Activated naive CD4-positive, alpha-beta T cell treated with anti-CD3 and anti-CD28 coated beads, Interleukin-2, amount 10 ng/mL, durations not matched to agents 7 days and 5 days (primary cell): ENCODE measurements around the gene PTPN21.

ENCODE experiments used
- CTCF ChIA-PET: fragments of 350-600 bp; sonication (Branson Sonifier 250); formaldehyde crosslinking; loops from one replicate; lab custom pipeline; 2021; ENCODE audit warnings: antibody characterized with exemption; lab: Charles Lee
- DNase-seq: peaks from one replicate; pipeline ENCODE4 v3.0.0-alpha.2; 2020
- H3K27ac Mint-ChIP-seq: one replicate; pipeline ENCODE4 v1.8.0; 2021; ENCODE audit warnings: mild to moderate bottlenecking, moderate library complexity, mixed read lengths
- H3K27me3 Mint-ChIP-seq: one replicate; pipeline ENCODE4 v1.8.0; 2021; ENCODE audit warnings: mild to moderate bottlenecking, mixed read lengths
- H3K36me3 Mint-ChIP-seq: one replicate; pipeline ENCODE4 v1.8.0; 2021; ENCODE audit warnings: mixed read lengths
- H3K4me1 Mint-ChIP-seq: one replicate; pipeline ENCODE4 v1.8.0; 2021; ENCODE audit warnings: mixed read lengths
- H3K4me3 Mint-ChIP-seq: one replicate; pipeline ENCODE4 v1.8.0; 2021; ENCODE audit warnings: mild to moderate bottlenecking, moderate library complexity, mixed read lengths
- H3K9me3 Mint-ChIP-seq: one replicate; pipeline ENCODE4 v1.8.0; 2021; ENCODE audit warnings: mixed read lengths

Gene PTPN21

GRCh38 chr14:88504602-88505001, 50.2 kb downstream of the PTPN21 start:
- CTCF ChIA-PET: no interaction called here
- no peak overlapping the region for H3K27ac Mint-ChIP-seq
- no peaks in the 10 kb centered on the region for H3K4me1 Mint-ChIP-seq
- DNase-seq: no peak
- no peaks in the 10 kb centered on the region for H3K36me3 Mint-ChIP-seq
- H3K4me3 Mint-ChIP-seq: no peak overlapping the region
- peaks cover 10% of the 10 kb centered on the region for H3K27me3 Mint-ChIP-seq
- no peaks in the 10 kb centered on the region for H3K9me3 Mint-ChIP-seq

DNA sequence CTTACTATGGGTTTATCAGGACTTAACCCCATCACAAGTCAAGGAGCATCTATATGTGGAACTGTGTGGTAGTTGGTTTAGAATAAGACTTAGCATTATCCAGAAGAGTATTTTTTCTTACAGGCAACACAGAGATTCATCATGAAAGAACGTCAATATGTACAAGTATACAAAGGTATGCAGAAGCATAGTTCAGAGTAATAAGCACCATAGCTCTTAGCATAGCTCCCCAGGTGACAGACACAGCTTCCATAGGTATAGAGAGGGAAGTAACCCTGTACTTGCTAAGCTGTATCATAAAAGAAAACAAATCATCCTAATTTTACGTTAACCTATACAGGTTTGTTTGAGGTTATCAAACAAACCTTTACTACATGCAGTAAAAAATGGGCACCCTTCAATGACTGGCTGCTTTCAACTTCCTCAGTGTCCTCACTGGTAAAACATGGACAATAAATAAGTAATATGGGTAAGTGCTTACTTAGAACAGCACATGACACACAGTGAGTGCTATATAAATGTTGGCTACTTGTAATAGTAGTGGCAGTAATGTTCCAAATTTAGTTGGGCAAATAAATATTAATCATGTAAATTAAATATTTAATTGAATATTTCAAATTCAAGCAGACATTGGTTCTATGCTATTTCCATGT, 50.9 kb downstream of the PTPN21 start:
- H3K9me3 Mint-ChIP-seq: no peaks in the 10 kb centered on the region
- DNase-seq: no peak
- H3K4me3 Mint-ChIP-seq: no peak overlapping the region
- peaks cover 15% of the 10 kb centered on the region for H3K27me3 Mint-ChIP-seq
- no peaks in the 10 kb centered on the region for H3K36me3 Mint-ChIP-seq
- CTCF ChIA-PET: no interaction called here
- no peaks in the 10 kb centered on the region for H3K4me1 Mint-ChIP-seq
- H3K27ac Mint-ChIP-seq: no peak overlapping the region

DNA sequence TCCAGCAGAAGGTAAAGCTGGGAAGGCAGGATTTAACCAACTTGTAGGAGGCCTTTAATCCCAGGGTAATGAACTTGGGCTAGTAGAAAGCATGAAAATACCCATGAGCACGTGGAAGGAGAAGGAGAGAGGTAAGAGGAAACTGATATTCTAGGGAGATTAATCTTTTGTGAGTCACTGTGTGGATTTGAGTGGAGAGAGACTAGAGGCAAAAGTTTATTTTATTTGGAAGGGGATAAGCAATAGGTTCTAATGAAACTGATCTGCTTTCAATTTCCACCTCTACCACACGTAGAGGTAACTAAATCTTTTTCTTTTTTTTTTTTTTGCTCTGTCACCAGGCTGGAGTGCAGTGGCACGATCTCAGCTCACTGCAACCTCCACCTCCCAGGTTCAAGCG, 52.1 kb downstream of the PTPN21 start:
- no peak overlapping the region for H3K27ac Mint-ChIP-seq
- H3K36me3 Mint-ChIP-seq: no peaks in the 10 kb centered on the region
- peaks cover 15% of the 10 kb centered on the region for H3K27me3 Mint-ChIP-seq
- H3K4me3 Mint-ChIP-seq: no peak overlapping the region
- no peaks in the 10 kb centered on the region for H3K9me3 Mint-ChIP-seq
- no peaks in the 10 kb centered on the region for H3K4me1 Mint-ChIP-seq
- DNase-seq: no peak
- CTCF ChIA-PET: interaction anchor here (1.9 kb wide), 1 partner anchor 10 kb away, joined by 4 read pairs; no protein-coding TSS in a partner anchor

GRCh38 chr14:88500611-88501010, 54.2 kb downstream of the PTPN21 start:
- CTCF ChIA-PET: no interaction called here
- no peak for DNase-seq
- no peaks in the 10 kb centered on the region for H3K36me3 Mint-ChIP-seq
- no peak overlapping the region for H3K4me3 Mint-ChIP-seq
- peaks cover 12% of the 10 kb centered on the region for H3K27me3 Mint-ChIP-seq
- H3K9me3 Mint-ChIP-seq: no peaks in the 10 kb centered on the region
- no peak overlapping the region for H3K27ac Mint-ChIP-seq
- no peaks in the 10 kb centered on the region for H3K4me1 Mint-ChIP-seq

DNA sequence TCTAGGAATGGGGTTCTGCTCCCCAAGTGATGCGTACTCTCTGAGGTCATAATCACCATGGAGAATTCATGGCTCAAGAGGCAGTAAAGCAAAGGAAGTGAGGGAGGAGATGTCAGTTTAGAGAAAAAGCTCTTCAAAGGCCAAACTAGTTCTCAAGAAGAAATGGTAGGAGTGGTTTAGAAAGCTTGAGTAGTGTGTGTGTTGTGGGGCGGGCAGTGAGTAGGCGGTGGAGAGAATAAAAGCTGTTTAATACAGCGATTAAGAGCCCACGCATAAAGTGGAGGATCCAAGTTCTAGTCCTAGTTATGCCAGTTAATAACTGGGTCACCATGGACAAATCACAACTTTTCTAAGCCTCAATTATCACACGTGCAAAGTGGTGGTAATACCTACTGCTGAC, 55.6 kb downstream of the PTPN21 start:
- Mint-ChIP-seq H3K27ac (no peak overlapping the region), H3K4me3 (no peak overlapping the region), H3K9me3 (no peaks in the 10 kb centered on the region), H3K4me1 (no peaks in the 10 kb centered on the region), H3K36me3 (no peaks in the 10 kb centered on the region), H3K27me3 (peaks cover 17% of the 10 kb centered on the region)
- CTCF ChIA-PET: no interaction called here
- no peak for DNase-seq

GRCh38 chr14:88496414-88496813, 58.4 kb downstream of the PTPN21 start:
- CTCF ChIA-PET: interaction anchor here (0.5 kb wide), 1 partner anchor 62 kb away, joined by 3 read pairs; no protein-coding TSS in a partner anchor
- Mint-ChIP-seq H3K9me3 (no peaks in the 10 kb centered on the region), H3K27ac (no peak overlapping the region), H3K36me3 (no peaks in the 10 kb centered on the region), H3K4me3 (no peak overlapping the region), H3K4me1 (no peaks in the 10 kb centered on the region), H3K27me3 (peaks cover 14% of the 10 kb centered on the region)
- DNase-seq: no peak

DNA sequence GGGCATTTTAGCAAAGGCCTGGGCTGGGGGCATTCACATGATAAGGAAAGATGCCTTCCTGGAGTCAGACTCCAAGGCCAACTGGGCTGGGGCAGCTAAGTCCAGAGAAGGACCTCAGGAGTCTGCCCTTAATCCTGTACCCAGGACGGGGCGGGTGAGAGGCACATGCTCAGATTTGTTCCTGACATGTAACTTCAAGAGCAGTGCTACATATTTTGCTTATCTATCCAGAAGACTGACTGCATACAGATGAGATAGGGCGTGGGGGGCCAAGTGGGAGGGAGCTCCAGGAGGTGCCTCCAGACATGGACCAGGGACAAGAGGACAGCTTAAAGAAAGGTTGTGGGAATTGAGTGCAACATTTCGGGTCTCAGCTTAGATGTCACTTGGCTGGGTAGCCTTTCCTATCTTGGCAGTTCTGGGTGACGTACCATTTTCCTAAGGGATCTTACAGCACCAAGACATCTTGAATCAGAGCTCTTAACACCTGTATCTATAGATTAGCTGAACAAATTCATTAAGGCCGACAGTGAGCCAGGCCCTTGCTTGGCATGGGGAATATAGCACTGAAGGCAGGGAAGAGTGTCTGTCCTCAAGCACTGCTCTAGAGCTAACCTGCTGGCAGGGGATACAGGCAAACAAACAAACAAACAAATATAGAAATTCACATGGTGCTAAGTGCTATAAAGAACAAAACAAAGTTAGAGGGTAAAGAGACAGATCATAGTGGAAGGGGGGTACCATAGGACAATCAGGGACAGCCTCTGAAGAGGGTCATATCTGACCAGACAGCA, 61.2 kb downstream of the PTPN21 start:
- DNase-seq: no peak
- Mint-ChIP-seq H3K27ac (no peak overlapping the region), H3K4me3 (no peak overlapping the region), H3K36me3 (no peaks in the 10 kb centered on the region), H3K9me3 (no peaks in the 10 kb centered on the region), H3K4me1 (no peaks in the 10 kb centered on the region), H3K27me3 (peaks cover 9% of the 10 kb centered on the region)
- CTCF ChIA-PET: interaction anchor here (0.8 to 2.9 kb wide), 5 partner anchors 9 to 374 kb away, joined by 3 to 15 read pairs (median 4); no protein-coding TSS in a partner anchor

- H3K4me3 Mint-ChIP-seq: no peak overlapping the region
- no peaks in the 10 kb centered on the region for H3K36me3 Mint-ChIP-seq
- peaks cover 9% of the 10 kb centered on the region for H3K27me3 Mint-ChIP-seq
- CTCF ChIA-PET: interaction anchor here (1.3 to 2.9 kb wide), 4 partner anchors 10 to 375 kb away, joined by 3 to 15 read pairs (median 5); no protein-coding TSS in a partner anchor
- DNase-seq: peak; percentile 76
- H3K9me3 Mint-ChIP-seq: no peaks in the 10 kb centered on the region
- H3K4me1 Mint-ChIP-seq: no peaks in the 10 kb centered on the region
- no peak overlapping the region for H3K27ac Mint-ChIP-seq
These were observed 62.3 kb downstream of the PTPN21 start for GRCh38 chr14:88492272-88493089.

- H3K4me1 Mint-ChIP-seq: no peaks in the 10 kb centered on the region
- DNase-seq: no peak
- no peaks in the 10 kb centered on the region for H3K36me3 Mint-ChIP-seq
- no peak overlapping the region for H3K4me3 Mint-ChIP-seq
- H3K27me3 Mint-ChIP-seq: peaks cover 8% of the 10 kb centered on the region
- no peak overlapping the region for H3K27ac Mint-ChIP-seq
- no peaks in the 10 kb centered on the region for H3K9me3 Mint-ChIP-seq
- CTCF ChIA-PET: no interaction called here
These were observed 64.6 kb downstream of the PTPN21 start for GRCh38 chr14:88490168-88490567.

GRCh38 chr14:88488897-88489296, 65.9 kb downstream of the PTPN21 start:
- Mint-ChIP-seq H3K27ac (no peak overlapping the region), H3K4me1 (no peaks in the 10 kb centered on the region), H3K9me3 (no peaks in the 10 kb centered on the region), H3K27me3 (peaks cover 7% of the 10 kb centered on the region), H3K36me3 (no peaks in the 10 kb centered on the region), H3K4me3 (no peak overlapping the region)
- CTCF ChIA-PET: interaction anchor here (0.6 kb wide), 1 partner anchor 27 kb away, joined by 3 read pairs; no protein-coding TSS in a partner anchor
- DNase-seq: no peak

DNA sequence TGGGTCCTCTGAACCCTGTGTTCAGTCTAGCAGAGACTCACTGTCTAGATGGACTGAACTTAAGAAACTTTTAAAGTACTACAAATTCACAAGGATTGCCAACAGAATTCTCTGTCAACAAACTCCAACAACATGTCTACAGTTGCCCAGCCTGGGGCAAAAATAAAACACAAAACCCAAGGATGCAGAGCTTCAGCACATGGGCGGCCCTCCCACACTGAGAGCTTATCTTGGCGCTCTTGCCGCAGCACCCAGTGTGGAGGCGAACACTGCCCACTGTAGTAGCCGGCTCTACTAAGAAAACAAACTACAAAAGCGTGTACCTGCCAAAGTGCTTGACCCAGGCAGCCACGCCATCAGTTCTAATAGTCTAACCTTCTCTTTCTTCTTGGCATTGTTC, 66.7 kb downstream of the PTPN21 start:
- CTCF ChIA-PET: no interaction called here
- Mint-ChIP-seq H3K36me3 (no peaks in the 10 kb centered on the region), H3K27me3 (peaks cover 4% of the 10 kb centered on the region)

GRCh38 chr14:88482524-88482923, 72.3 kb downstream of the PTPN21 start:
- no peaks in the 10 kb centered on the region for H3K36me3 Mint-ChIP-seq
- peaks cover 4% of the 10 kb centered on the region for H3K27me3 Mint-ChIP-seq
- no peak overlapping the region for H3K27ac Mint-ChIP-seq
- DNase-seq: no peak
- H3K4me1 Mint-ChIP-seq: no peaks in the 10 kb centered on the region
- CTCF ChIA-PET: no interaction called here
- H3K4me3 Mint-ChIP-seq: no peak overlapping the region
- no peaks in the 10 kb centered on the region for H3K9me3 Mint-ChIP-seq

More for the DNA sequence above, 66.7 kb downstream of the PTPN21 start:
- H3K4me1 Mint-ChIP-seq: no peaks in the 10 kb centered on the region
- no peak overlapping the region for H3K27ac Mint-ChIP-seq
- H3K4me3 Mint-ChIP-seq: no peak overlapping the region
- no peak for DNase-seq
- no peaks in the 10 kb centered on the region for H3K9me3 Mint-ChIP-seq

DNA sequence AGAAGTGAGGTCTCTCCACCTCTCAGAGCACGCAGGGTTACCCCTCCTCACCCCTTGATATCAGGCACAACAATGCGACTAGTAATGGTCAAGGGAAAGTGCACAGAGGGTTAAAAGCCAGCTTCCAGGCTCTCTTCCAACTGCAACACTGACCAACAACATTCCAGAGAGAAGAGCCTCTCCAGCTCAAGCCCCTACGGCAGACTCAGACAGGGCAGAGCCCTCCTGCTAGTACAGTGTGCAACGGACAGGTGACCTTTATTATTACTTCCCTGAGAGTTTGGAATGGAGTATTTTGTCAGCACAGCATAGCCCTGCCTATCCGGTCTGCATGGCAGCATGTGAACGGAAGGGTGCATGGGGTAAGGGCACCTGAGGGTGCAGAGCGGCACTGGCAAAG, 73.0 kb downstream of the PTPN21 start:
- Mint-ChIP-seq H3K4me3 (no peak overlapping the region), H3K9me3 (no peaks in the 10 kb centered on the region), H3K36me3 (no peaks in the 10 kb centered on the region), H3K27ac (no peak overlapping the region), H3K27me3 (peaks cover 4% of the 10 kb centered on the region), H3K4me1 (no peaks in the 10 kb centered on the region)
- no peak for DNase-seq
- CTCF ChIA-PET: interaction anchor here (1.4 kb wide), 1 partner anchor 10 kb away, joined by 7 read pairs; no protein-coding TSS in a partner anchor

- Mint-ChIP-seq H3K27ac (no peak overlapping the region), H3K4me1 (no peaks in the 10 kb centered on the region), H3K36me3 (no peaks in the 10 kb centered on the region), H3K27me3 (peaks cover 3% of the 10 kb centered on the region), H3K4me3 (no peak overlapping the region), H3K9me3 (no peaks in the 10 kb centered on the region)
- CTCF ChIA-PET: interaction anchor here (0.5 to 1.4 kb wide), 2 partner anchors 10 to 535 kb away, joined by 3 to 7 read pairs; no protein-coding TSS in a partner anchor
- DNase-seq: no peak
These were observed 73.7 kb downstream of the PTPN21 start for GRCh38 chr14:88481059-88481458.
